Coronary artery (tissue), 2 donors: ENCODE results near the gene DNM2.
A peak's percentile ranks its signal among the peaks of the same experiment; 100 is the strongest.
"Not testable (repeated sequence)": the region's sequence is repeated elsewhere in the genome, so short reads cannot be mapped to it uniquely, and the experiment has no call there.

Experiments used
- DNase-seq: peaks from one replicate; pipeline ENCODE4 v3.0.0-alpha.2; 2017; ENCODE audit warnings: low spot score
- H3K27ac ChIP-seq, 2 donors: fragments of 200-600 bp; sonication (generic); one replicate each; pipeline ENCODE4 v1.5.1; 2016 to 2019
- H3K4me3 ChIP-seq: fragments of 200-600 bp; sonication (generic); 2 replicates; pipeline ENCODE4 v1.5.1; 2016; ENCODE audit warnings: mild to moderate bottlenecking, moderate library complexity
- TF ChIP-seq, protein P1 (sequence below): fragments of 200-600 bp; sonication (generic); IDR thresholded peaks from one replicate; pipeline ENCODE4 v1.5.1; 2019; ENCODE audit warnings: antibody characterized with exemption

Gene DNM2

DNA sequence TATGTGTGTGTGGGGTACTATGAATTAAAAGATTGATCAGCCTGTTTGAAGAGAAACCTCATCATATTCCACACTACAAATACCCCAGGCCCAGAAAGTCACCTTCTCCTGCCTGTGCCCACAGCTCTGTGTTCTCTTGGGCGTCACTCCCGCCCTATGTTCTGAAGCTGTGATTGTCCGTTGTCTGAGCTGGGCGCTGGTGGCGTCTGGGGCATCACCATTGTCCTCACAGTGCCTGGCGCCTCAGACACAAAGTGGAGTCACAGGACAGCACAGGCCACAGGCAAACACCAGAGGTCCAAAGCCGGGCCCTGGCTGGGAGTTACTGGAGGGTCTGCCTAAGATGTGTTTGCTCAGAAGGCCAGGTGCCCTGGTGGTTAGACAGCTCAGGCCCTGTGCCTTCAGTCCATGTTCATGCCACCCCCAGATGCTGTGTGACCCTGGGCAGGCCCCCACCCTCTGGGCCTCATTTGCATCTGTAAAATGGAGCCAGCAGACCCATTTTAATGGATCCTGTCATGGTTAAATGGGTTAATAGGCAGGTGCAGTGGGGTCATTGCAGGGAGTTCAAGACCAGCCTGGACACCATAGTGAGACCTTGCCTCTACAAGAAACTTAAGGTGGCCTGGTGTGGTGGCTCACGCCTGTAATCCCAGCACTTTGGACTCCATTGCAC lies 34.5 kb downstream of the DNM2 start:
- Histone ChIP-seq H3K4me3 (no peak overlapping the region), H3K27ac (peak overlapping the region in 1 of 2 donors; percentile 81)
- TF ChIP-seq, protein P1, sequence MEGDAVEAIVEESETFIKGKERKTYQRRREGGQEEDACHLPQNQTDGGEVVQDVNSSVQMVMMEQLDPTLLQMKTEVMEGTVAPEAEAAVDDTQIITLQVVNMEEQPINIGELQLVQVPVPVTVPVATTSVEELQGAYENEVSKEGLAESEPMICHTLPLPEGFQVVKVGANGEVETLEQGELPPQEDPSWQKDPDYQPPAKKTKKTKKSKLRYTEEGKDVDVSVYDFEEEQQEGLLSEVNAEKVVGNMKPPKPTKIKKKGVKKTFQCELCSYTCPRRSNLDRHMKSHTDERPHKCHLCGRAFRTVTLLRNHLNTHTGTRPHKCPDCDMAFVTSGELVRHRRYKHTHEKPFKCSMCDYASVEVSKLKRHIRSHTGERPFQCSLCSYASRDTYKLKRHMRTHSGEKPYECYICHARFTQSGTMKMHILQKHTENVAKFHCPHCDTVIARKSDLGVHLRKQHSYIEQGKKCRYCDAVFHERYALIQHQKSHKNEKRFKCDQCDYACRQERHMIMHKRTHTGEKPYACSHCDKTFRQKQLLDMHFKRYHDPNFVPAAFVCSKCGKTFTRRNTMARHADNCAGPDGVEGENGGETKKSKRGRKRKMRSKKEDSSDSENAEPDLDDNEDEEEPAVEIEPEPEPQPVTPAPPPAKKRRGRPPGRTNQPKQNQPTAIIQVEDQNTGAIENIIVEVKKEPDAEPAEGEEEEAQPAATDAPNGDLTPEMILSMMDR, result no peak
- no peak for DNase-seq

DNA sequence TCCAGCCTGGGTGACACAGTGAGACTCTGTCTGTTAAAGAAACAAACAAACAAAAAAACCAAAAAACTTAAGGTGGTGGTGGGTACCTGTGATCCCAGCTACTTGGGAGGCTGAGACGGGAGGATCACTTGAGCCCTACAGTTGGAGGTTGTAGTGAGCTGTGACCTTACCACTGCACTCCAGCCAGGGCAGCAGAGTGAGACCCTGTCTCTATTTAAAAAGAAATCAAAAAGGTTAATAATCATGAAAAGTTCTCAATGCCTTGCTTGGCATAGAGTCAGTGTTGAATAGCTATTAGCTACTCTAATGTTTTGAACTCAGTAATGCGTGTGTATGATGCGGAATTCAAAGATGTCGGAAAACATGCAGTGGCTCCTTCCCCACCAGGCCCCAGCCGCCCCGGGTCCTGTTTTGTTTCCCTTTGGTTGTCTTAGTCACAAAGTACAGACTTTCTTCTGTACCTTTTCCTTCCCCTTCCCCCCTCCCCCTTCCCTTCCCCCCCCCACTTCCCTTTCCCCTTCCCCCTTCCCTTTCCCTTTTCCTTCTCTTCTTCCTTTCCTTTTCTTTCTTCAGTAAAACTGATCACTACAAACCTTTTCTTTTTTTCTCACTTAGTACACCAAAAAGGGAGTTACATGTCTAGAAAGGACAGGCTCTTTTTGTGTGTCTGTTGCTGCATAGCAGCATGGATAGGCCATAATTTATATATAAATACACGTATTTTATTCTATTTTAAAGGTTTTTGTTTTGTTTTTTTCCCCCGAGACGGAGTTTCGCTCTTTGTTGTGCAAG lies 35.2 kb downstream of the DNM2 start:
- H3K4me3 ChIP-seq, result no peak overlapping the region
- no peak for DNase-seq
- peak overlapping the region in 1 of 2 donors; percentile 81 for H3K27ac ChIP-seq
- TF ChIP-seq, protein P1, result no peak

DNA sequence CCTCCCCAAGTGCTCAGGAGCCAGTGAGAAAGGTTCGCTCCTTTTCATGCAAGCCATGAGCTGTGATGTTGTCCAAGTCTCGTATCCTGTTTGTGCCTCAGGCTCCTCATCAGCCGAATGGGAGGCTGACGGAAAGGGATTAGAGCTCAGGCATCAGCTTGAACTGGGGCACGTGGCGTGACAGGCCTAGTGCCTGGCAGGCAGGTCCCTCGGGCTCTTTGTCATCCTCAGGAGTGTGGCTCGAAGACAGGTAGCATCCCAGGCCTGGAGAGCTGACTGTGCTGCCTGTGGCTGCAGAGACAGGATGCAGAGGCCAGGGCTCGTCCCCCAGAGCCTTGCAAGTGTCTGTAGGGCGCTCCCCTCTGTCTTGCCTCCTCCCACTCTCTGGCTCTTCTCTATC lies 38.5 kb downstream of the DNM2 start:
- TF ChIP-seq, protein P1, result no peak
- no peak for DNase-seq
- no peak overlapping the region for H3K4me3 ChIP-seq
- H3K27ac ChIP-seq, result no peak overlapping the region

DNA sequence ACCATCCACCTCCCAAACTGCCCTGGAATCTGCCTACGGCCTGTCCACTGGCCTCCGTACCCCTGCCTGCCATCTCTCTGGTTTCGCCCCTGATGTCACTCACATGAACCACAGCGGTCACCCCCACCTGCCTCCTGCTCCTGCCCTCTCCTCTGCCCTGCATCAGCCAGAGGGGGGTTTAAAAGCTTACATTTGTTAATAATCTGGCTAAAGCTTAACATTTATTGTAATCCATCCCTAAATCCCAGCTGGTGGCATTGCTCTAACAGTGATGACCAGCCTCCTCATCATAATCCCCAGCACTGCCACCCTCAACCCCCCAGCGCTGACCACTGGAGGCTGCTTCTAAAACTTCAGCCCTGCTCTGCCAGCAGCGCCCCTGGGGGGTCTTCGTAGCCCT lies 38.9 kb downstream of the DNM2 start:
- TF ChIP-seq, protein P1, result no peak
- no peak for DNase-seq
- Histone ChIP-seq H3K4me3 (no peak overlapping the region), H3K27ac (no peak overlapping the region)

DNA sequence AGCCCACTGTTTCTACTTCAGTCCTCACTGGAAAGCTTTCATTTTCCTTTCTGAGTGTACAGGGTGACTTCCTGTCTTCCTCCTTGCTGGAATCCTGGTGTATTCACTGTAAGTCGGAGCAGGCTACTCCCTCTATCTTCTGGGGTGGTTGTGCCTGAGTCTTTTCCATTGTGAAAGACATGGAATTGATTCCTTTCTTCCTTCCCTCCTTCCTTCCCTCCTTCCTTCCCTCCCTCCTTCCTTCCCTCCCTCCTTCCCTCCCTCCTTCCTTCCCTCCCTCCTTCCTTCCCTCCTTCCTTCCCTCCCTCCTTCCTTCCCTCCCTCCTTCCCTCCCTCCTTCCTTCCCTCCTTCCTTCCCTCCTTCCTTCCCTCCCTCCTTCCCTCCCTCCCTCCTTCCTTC lies 40.2 kb downstream of the DNM2 start:
- not testable (repeated sequence) for H3K27ac ChIP-seq, DNase-seq, H3K4me3 ChIP-seq

DNA sequence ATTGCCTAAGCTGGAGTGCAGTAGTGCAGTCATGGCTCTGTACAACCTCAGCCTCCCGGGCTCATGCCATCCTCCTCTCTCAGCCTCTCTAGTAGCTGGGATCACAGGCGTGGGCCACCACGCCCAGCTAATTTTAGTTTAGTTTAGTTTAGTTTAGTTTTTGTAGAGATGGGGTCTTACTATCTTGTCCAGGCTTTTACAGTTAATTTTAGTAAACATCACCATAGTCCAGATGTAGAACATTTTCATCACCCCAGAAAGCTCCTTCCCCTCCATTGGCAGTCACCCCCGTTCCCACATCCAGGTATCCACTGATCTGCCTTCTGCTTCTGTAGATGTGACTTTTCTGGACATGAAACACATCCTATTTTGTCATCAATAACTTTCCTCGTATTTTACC lies 41.1 kb downstream of the DNM2 start:
- TF ChIP-seq, protein P1, result no peak
- H3K27ac ChIP-seq, result peak overlapping the region in 1 of 2 donors; percentile 60
- H3K4me3 ChIP-seq, result no peak overlapping the region
- DNase-seq, result no peak

DNA sequence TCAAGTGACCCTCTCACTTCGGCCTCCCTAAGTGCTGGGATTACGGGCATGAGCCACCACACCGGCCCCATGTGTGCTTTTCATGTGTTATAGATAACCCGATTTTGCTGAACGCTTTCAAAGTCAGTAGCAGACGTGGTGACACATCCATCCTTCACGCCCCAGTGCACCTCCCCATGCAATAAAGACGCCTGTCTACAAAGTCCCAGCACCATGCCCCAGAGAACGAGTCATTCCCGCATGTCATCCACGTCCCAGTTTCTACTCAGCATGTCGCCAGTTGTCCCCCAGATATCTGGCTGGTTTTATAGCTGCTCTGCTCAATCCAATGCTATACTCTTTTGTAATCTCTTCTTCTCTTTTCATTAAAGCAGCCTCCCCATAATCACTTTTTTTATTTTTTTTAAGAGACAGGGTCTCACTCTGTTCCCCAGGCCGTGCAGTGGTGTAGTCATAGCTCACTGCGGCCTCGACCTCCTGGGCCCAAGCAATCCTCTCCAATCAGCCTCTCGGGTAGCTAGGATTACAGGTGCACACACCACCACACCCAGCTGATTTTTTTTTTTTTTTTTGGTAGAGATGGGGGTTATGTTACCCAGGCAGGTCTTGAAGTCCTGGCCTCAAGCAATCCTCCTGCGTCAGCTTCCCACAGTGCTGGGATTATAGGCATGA lies 42.5 kb downstream of the DNM2 start:
- no peak for DNase-seq
- no peak overlapping the region for H3K4me3 ChIP-seq
- no peak overlapping the region for H3K27ac ChIP-seq
- TF ChIP-seq, protein P1, result no peak
